Activated CD4-positive, alpha-beta T cell treated with anti-CD3 and anti-CD28 coated beads, Interleukin-2, amount 10 ng/mL, durations not matched to agents 24 days and 14 days (primary cell): ENCODE results near the gene IDH2. TPM values are rescaled to one million over a fixed set of nuclear protein-coding genes. Genes with fewer than 3 reads are reported as not detected.
"Not testable (repeated sequence)": the region's sequence is repeated elsewhere in the genome, so short reads cannot be mapped to it uniquely, and the experiment has no call there.

Experiments
- DNase-seq: peaks from one replicate; pipeline ENCODE4 v3.0.0; 2022
- H3K27ac Mint-ChIP-seq: one replicate; pipeline ENCODE4 v1.8.0; 2022; ENCODE audit warnings: mild to moderate bottlenecking, mixed read lengths
- H3K27me3 Mint-ChIP-seq: one replicate; pipeline ENCODE4 v1.8.0; 2022; ENCODE audit warnings: mixed read lengths
- H3K36me3 Mint-ChIP-seq: one replicate; pipeline ENCODE4 v1.8.0; 2022; ENCODE audit warnings: low read depth, mild to moderate bottlenecking, mixed read lengths
- H3K4me1 Mint-ChIP-seq: one replicate; pipeline ENCODE4 v1.8.0; 2021; ENCODE audit warnings: mixed read lengths
- H3K4me3 Mint-ChIP-seq: one replicate; pipeline ENCODE4 v1.8.0; 2022; ENCODE audit warnings: mild to moderate bottlenecking, moderate library complexity, mixed read lengths
- H3K9me3 Mint-ChIP-seq: one replicate; pipeline ENCODE4 v1.8.0; 2021; ENCODE audit warnings: mixed read lengths
- intact Hi-C: fragments of 100-400 bp; cut with micrococcal nuclease; formaldehyde crosslinking; loops from one replicate; pipeline ENCODE4 v1.15.1; 2023
- total RNA-seq: library from RNA; stranded (reverse); gene quantifications from 2 replicates; pipeline ENCODE4 v1.2.3, GENCODE V29; 2022

IDH2 gene
- total RNA-seq, 1 donor from 2014 or later = 119 TPM

- DNase-seq = no peak
- Mint-ChIP-seq H3K36me3 (no peaks in the 10 kb centered on the region), H3K4me1 (no peaks in the 10 kb centered on the region), H3K27ac (no peak overlapping the region), H3K9me3 (no peaks in the 10 kb centered on the region), H3K4me3 (no peak overlapping the region), H3K27me3 (peaks cover 23% of the 10 kb centered on the region)
- intact Hi-C loops = no loop called here
Measured at GRCh38 chr15:90131848-90132247, 29.6 kb upstream of the IDH2 start.

- Mint-ChIP-seq H3K27ac (no peak overlapping the region), H3K9me3 (no peaks in the 10 kb centered on the region), H3K36me3 (no peaks in the 10 kb centered on the region), H3K4me3 (no peak overlapping the region), H3K4me1 (no peaks in the 10 kb centered on the region), H3K27me3 (peaks cover 23% of the 10 kb centered on the region)
- DNase-seq = no peak
- intact Hi-C loops = no loop called here
Measured at GRCh38 chr15:90130291-90130690, 28.0 kb upstream of the IDH2 start.

GRCh38 chr15:90126596-90127435 lies 24.5 kb upstream of the IDH2 start:
- intact Hi-C loops = no loop called here
- no peak overlapping the region for H3K4me3 Mint-ChIP-seq
- peaks cover 5% of the 10 kb centered on the region for H3K27me3 Mint-ChIP-seq
- H3K36me3 Mint-ChIP-seq = no peaks in the 10 kb centered on the region
- DNase-seq = no peak
- H3K27ac Mint-ChIP-seq = no peak overlapping the region
- H3K9me3 Mint-ChIP-seq = no peaks in the 10 kb centered on the region
- H3K4me1 Mint-ChIP-seq = no peaks in the 10 kb centered on the region

GRCh38 chr15:90126022-90126421 lies 23.8 kb upstream of the IDH2 start:
- no peak for DNase-seq
- H3K27ac Mint-ChIP-seq = no peak overlapping the region
- no peaks in the 10 kb centered on the region for H3K9me3 Mint-ChIP-seq
- intact Hi-C loops = no loop called here
- no peaks in the 10 kb centered on the region for H3K36me3 Mint-ChIP-seq
- no peak overlapping the region for H3K4me3 Mint-ChIP-seq
- H3K4me1 Mint-ChIP-seq = no peaks in the 10 kb centered on the region
- peaks cover 5% of the 10 kb centered on the region for H3K27me3 Mint-ChIP-seq

- Mint-ChIP-seq H3K36me3 (no peaks in the 10 kb centered on the region), H3K27ac (no peak overlapping the region), H3K9me3 (no peaks in the 10 kb centered on the region), H3K4me1 (no peaks in the 10 kb centered on the region), H3K27me3 (peaks cover 16% of the 10 kb centered on the region), H3K4me3 (no peak overlapping the region)
- no peak for DNase-seq
- intact Hi-C loops = no loop called here
Measured at GRCh38 chr15:90124507-90124906, 22.2 kb upstream of the IDH2 start.

- Mint-ChIP-seq H3K4me1 (no peaks in the 10 kb centered on the region), H3K4me3 (no peak overlapping the region), H3K9me3 (peaks cover 6% of the 10 kb centered on the region), H3K27me3 (peaks cover 14% of the 10 kb centered on the region), H3K36me3 (no peaks in the 10 kb centered on the region), H3K27ac (no peak overlapping the region)
- intact Hi-C loops = no loop called here
- DNase-seq = no peak
Measured at GRCh38 chr15:90121086-90121485, 18.8 kb upstream of the IDH2 start.

GRCh38 chr15:90119367-90119766 lies 17.1 kb upstream of the IDH2 start:
- no peak overlapping the region for H3K27ac Mint-ChIP-seq
- H3K4me3 Mint-ChIP-seq = no peak overlapping the region
- intact Hi-C loops = no loop called here
- H3K4me1 Mint-ChIP-seq = no peaks in the 10 kb centered on the region
- peaks cover 10% of the 10 kb centered on the region for H3K9me3 Mint-ChIP-seq
- H3K36me3 Mint-ChIP-seq = no peaks in the 10 kb centered on the region
- no peak for DNase-seq
- peaks cover 14% of the 10 kb centered on the region for H3K27me3 Mint-ChIP-seq

GRCh38 chr15:90115783-90116182 lies 13.5 kb upstream of the IDH2 start:
- DNase-seq = no peak
- Mint-ChIP-seq H3K4me1 (no peaks in the 10 kb centered on the region), H3K4me3 (no peak overlapping the region), H3K9me3 (peaks cover 13% of the 10 kb centered on the region), H3K36me3 (no peaks in the 10 kb centered on the region), H3K27me3 (peaks cover 13% of the 10 kb centered on the region), H3K27ac (no peak overlapping the region)
- intact Hi-C loops = loop anchor here (1.0 kb wide), 1 partner anchor 8 kb away; no protein-coding TSS in a partner anchor

GRCh38 chr15:90114451-90114901 lies 12.2 kb upstream of the IDH2 start:
- no peak overlapping the region for H3K4me3 Mint-ChIP-seq
- H3K27ac Mint-ChIP-seq = no peak overlapping the region
- no peaks in the 10 kb centered on the region for H3K4me1 Mint-ChIP-seq
- peaks cover 13% of the 10 kb centered on the region for H3K9me3 Mint-ChIP-seq
- intact Hi-C loops = no loop called here
- DNase-seq = no peak
- H3K36me3 Mint-ChIP-seq = no peaks in the 10 kb centered on the region
- H3K27me3 Mint-ChIP-seq = peaks cover 5% of the 10 kb centered on the region

- Mint-ChIP-seq H3K27ac (no peak overlapping the region), H3K27me3 (peaks cover 2% of the 10 kb centered on the region), H3K9me3 (peaks cover 13% of the 10 kb centered on the region), H3K36me3 (no peaks in the 10 kb centered on the region), H3K4me3 (no peak overlapping the region), H3K4me1 (no peaks in the 10 kb centered on the region)
- DNase-seq = no peak
- intact Hi-C loops = no loop called here
Measured at GRCh38 chr15:90113166-90113565, 10.9 kb upstream of the IDH2 start.

GRCh38 chr15:90109163-90109751 lies 7.0 kb upstream of the IDH2 start:
- H3K27ac Mint-ChIP-seq, H3K4me3 Mint-ChIP-seq, DNase-seq, H3K9me3 Mint-ChIP-seq, intact Hi-C loops, H3K4me1 Mint-ChIP-seq, H3K36me3 Mint-ChIP-seq: not testable (repeated sequence)
- peaks cover 11% of the 10 kb centered on the region for H3K27me3 Mint-ChIP-seq

- DNase-seq, H3K9me3 Mint-ChIP-seq, H3K36me3 Mint-ChIP-seq, H3K4me3 Mint-ChIP-seq, intact Hi-C loops, H3K27ac Mint-ChIP-seq: not testable (repeated sequence)
- H3K27me3 Mint-ChIP-seq = peaks cover 14% of the 10 kb centered on the region
- H3K4me1 Mint-ChIP-seq = peaks cover 11% of the 10 kb centered on the region
Measured at GRCh38 chr15:90108038-90108437, 5.8 kb upstream of the IDH2 start.

GRCh38 chr15:90106522-90107117 lies 4.4 kb upstream of the IDH2 start:
- H3K4me1 Mint-ChIP-seq = peaks cover 15% of the 10 kb centered on the region
- intact Hi-C loops = no loop called here
- H3K36me3 Mint-ChIP-seq = peaks cover under 1% of the 10 kb centered on the region
- no peaks in the 10 kb centered on the region for H3K9me3 Mint-ChIP-seq
- peak overlapping the region; percentile 64 for H3K27ac Mint-ChIP-seq
- H3K4me3 Mint-ChIP-seq = no peak overlapping the region
- H3K27me3 Mint-ChIP-seq = peaks cover 14% of the 10 kb centered on the region
- DNase-seq = no peak

GRCh38 chr15:90105521-90105920 lies 3.3 kb upstream of the IDH2 start:
- peaks cover 3% of the 10 kb centered on the region for H3K36me3 Mint-ChIP-seq
- H3K4me1 Mint-ChIP-seq = peaks cover 24% of the 10 kb centered on the region
- no peaks in the 10 kb centered on the region for H3K9me3 Mint-ChIP-seq
- DNase-seq = no peak
- intact Hi-C loops = no loop called here
- H3K4me3 Mint-ChIP-seq = no peak overlapping the region
- H3K27me3 Mint-ChIP-seq = peaks cover 14% of the 10 kb centered on the region
- no peak overlapping the region for H3K27ac Mint-ChIP-seq
